ENCODE results near the gene SFI1.

Gene SFI1

DNA sequence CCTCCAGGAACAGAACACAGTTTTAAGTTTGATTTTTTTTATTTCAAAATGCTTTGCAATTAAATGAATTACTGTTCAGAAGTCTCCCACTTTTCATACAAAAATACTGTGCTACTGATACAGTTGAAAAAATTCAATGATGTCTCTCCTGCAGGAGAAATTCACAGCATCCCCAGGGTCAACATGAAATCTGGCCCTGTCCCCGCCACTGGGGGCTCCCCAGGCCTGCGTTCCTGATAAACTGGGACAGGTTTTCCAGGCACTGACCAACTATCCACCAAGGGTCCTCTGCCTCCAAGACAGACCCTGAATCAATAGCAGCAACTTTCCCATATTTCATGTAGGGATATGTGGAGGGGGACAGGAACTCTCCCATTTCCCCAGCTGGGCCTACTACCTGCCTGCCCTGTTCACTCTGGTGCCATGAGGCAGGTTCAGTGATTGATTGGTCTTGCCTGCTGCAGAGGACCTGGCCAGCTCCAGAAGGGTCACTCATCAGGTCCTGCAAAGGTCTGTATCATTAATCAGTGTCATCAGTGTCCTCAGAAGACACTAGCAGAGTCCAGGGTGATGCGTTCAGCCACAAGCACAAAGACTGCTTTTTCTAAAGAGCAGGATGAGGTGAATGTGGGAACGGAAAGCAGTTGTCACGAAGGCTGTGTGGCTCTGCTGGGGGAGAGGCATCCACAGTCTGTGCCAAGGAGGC lies 122.3 kb downstream of the SFI1 start:
- no peak for DNase-seq (ENCODE audit: low spot score)

DNA sequence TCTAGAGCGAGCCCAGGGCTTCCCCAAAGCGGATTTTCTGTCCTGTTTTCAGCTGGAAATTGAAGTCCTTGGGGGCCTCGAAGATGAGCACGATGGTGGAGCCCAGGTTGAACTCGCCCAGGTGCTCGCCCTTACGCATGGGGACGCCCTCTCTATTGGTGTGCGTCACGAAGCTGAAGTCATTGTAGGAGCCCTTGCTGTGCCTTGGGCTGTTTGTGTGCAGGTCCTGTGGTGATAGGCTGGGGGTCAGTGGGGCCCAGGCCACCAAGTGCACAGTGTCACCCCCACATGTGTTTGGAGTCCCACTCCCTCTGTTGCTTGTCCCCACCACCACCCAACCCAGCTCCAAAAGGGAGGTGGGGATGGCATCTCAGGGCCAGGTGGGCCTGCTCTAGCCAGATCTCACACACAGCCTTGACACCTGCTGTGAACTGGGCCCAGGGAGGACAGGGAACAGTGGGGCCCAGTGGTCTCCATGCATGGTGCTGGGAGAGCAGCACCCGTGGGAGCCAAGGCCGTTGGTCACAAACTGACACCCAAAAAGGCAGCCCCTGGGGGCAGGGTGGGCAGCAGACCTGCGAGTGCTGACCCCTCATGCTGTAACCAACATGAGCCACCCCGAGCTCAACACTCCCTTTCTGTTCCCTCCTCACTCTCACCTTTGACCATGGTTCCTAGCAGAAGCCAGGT lies 123.4 kb downstream of the SFI1 start:
- no peak for DNase-seq (ENCODE audit: low spot score)

DNA sequence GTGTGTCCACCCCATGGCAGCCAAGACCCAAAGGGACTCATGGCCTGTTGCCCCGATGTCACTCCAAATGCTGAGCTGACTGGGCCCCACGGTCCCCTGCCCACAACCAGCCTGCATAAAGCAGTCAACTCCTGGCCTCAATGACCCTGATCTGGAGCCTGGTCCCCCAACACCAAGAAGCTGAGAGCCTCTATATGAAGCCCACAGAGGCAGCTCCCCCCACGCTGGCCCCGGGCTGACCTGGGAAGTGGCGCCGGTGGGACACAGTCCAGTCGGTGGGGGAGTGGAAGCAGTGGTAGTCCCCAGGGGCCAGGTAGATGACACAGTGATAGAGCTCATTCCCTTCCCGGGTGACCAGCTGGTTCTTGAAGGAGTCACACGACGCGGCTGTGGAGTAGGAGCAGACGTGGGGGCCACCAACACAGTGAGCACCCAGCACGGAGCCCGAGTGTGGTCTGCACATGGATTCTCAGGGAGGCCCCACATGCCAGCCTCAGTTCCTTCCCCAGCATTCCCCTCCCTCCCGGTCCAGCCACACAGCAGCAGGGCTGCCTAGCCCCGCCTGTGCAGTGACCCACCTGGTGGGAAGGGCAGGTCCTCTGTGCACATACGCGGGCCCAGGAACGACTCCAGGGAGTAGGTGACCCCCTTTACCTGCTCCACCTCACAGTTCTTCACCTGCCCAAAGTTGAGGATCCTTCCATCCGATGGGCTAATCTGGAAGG lies 124.6 kb downstream of the SFI1 start:
- no peak for DNase-seq (ENCODE audit: low spot score)

DNA sequence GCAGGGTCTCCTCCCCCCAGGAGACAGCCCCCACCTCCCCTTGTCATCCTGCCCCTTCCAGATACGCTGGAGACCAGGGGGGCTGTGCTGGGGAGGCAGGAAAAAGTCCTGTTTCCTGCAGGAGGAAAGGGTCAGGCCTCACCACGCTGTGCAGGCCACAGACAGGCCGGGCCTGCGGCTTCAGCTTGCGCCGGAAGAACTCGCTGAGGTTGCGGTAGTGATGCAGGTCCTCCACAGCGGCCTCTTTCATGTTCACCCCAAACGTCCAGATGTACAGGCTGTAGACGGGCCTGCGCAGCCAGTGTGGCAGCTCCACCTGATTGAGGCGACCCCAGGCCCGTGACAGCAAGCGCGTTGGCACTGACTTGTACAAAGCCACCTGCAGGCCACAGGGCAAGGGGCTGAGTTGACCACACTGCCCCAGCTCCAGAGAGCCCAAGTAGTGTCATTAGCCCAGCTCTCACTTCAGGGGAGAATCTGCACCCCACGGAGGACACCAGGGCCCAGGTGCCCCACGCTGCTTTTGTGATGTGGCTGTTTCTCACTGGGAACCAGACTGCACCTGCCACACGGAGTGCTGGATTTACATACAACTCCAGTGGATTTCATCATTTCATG lies 125.3 kb downstream of the SFI1 start:
- no peak for DNase-seq (ENCODE audit: low spot score)

DNA sequence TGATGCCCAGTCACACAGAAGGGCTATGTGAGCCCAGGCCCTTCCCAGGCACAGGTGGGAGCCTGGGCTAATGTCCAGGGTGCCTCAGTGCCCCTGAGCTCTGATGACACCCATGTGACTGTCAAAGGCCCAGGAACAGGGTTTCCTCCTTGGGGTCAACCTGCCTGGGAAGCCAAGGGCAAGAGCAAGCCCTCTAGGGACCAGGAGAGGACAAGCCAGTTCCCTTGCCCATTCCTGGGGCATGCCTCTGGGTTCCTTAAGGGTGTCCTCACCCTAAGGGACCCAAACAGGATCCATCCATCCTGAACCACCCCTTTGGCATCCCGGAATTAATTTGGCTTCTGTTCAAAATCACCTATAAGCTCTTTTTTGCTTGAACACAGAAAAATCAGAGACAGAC lies 126.6 kb downstream of the SFI1 start:
- DNase-seq (ENCODE audit: low spot score): no peak

DNA sequence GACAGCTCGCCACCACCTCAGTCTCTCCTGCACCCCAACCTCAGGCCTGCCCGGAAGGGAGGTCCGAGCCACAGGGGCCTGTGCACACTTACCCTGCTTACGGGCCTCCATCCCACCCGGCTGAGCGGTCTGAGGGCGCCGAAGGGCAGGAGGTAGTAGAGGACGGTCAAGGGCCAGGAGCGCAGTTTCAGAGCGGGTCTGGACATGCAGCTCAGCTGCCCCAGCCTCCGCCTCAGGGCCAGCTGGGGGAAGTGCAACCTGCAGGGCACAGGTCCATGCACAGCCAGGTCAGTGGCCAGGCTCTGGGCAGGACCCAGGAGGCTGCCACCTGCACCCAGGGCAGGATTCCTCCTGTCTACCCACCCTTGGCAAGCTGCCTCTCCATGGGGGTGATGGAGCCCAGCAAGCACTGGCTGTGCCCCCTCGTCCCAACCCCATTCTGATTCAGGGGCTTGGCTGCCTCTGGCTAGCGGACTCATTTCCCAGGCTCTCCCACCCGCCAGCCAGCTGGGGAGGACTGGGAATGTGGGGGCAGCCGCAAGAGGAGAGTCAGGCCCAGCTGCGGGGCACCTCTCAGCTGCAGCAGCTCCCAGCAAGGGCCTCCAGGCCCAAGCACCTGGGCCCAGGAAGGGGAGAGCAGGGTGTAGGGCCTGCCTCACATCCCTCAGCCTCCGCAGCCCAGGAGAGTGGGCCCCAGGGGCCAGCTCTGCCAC lies 127.4 kb downstream of the SFI1 start:
- no peak for DNase-seq (ENCODE audit: low spot score)

DNA sequence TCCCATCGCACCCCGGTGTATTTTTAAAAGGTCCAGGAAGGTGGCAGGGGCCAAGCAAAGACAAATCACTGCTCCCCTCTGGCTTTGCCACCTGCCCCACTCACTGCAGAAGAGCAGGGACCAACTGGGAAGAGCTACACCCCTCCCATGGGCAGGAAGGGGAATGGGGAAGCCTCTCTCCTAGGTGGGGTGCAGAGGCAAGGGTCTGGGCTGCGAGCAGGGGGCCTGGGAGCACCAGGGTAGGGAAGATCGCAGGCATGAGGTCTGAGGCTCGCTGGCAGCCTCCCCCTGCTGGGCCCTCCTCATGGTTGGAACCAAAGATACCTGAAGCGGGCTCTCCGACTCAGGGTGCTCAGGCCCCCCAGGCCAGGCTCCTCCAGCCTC lies 128.9 kb downstream of the SFI1 start:
- no peak for DNase-seq (ENCODE audit: low spot score)

DNA sequence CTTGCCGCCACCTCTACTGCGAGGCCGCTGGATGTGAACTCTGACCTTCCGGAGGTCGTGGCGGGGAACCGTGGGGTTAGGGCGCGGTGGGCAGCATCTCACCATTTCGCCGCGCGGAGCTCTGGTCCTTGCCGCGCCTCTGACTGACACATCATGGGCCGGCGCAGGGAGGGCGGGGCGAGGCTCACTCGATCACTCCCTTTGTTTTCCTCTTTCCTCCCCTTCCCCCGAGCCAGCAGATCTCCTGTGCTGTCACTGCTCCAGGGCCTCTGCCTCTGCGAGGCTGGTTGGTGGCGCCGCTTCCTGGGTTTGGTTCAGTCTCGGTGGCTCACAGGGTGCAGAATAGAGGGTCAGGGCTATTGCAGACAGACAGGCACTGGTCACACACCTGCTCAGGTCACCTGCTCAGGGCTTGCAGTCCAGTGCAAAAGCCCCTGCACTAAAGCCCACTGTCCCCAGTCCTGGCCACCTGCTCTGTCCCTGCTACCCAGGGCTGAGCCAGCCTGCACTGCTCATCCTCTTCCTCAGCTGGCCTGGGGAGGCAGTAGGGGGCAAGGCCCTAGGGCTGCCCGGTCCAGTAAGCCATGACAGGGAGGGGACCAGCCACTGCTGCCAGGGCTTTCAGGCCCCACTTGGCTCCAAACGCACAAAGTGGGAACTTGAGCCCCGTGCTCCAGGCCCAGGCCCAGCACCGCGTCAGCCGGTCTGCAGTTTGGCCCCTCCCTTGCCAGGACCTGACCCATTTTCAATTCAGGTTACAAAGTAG lies 129.5 kb downstream of the SFI1 start:
- DNase-seq (ENCODE audit: low spot score): no peak

DNA sequence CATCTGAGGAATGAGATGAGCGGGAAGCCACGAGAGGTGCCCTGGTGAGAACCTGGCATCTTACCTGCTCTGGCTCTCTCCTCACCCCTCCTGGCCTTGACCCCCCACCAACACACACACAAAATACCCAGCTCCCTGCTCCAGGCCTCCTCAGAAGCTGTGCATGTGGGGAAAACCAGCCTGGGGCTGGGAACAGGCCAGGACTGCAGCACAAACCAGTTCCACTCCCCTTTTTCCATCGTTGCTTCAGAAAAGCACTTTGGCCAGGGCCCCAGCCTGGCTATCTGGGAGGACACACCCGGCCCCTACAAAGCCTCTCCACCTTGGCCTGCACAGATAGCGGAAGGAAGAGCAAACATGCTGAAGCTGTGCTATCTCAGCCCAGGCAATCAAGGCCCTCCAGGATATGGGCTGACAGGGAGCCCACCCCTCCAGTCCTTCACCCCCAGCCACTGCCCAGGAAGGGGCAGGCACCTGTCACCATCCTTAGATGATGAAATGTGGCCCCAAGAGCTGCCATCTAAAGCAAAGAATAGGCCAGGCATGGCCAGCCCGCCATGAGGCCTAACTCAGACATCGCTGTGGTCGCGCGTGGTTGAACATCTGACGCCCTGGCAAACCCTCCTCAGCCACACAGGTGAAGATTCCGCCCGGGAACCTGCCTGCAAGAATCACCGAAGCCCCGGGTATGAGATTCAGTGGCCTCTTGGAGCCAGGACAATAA lies 130.3 kb downstream of the SFI1 start:
- no peak for DNase-seq (ENCODE audit: low spot score)

DNA sequence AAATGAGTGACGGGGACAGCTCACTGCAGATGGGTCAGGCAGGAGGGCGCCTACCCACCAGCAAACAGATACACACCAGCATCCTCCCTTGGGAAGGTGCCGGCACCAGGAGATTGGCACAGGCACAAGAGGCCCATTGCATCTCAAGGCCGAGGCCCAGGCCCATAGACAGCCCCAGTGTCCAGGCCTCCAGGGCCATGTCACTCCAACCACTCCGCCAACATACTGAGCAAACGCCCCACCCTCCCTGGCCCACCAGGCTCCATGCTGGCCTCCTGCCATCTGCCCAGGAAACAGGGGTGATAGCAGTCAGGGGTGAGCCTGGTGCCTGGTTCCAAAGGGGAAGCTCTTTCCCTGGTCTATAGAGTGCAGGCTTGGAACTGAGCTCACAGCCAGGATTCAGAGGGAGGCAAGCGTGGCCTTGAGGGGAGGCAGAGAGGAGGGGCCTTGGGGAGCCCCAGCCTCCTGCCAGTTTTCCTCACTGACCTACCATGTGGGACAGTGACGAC lies 130.9 kb downstream of the SFI1 start:
- DNase-seq (ENCODE audit: low spot score): no peak

DNA sequence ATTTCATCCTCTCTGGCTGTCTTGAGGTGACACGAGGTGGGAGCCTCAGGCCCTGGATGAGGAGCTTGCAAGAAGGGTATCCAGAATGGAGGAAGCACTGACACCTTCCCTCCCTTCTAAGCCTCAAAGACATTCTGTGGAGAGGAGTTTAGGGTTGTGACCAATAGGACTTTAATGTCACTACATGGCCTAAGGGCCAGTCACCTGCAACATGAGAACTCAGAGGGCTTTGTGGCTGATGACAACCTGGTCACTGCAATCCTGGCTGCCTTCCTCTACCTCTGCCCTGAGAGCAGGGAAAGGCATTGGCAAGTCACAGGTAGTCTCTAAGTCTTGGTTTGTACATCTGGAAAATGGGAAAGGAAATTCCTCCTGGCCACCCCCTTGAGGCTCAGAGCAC lies 132.0 kb downstream of the SFI1 start:
- DNase-seq (ENCODE audit: low spot score): no peak

DNA sequence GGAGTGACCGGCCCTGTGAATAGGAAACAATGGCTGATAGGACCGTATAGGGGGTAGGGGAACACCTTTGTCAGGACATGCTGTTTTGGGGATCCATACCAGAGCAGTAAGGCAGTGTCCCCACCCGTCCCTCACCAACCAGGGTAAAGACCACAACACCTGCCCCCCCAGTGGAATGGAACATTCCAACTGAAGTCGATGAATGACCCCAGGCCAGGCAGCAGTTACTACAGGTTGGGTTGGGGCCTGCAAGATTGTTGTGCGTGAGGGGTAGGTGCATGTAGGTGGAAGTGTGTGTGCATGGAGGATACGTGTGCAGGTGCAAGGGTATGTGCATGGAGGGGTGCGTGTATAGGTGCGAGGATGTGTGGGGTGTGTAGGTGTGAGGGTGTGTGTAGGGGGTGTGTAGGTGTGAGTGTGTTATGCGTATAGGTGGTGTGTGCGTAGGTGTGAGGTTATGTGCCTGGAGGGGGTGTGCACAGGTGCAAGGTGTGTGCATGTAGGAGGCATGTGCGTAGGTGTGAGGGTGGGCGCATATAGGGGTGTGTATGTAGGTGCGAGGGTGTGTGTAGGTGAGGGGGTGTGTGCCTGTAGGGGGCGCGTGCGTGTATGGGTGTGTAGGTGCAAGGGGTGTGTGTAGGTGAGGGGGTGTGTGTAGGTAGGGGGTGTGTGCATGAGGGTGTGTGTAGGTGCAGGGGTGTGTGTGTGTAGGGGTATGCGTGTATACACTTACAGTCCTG lies 132.8 kb downstream of the SFI1 start:
- no peak for DNase-seq (ENCODE audit: low spot score)

DNA sequence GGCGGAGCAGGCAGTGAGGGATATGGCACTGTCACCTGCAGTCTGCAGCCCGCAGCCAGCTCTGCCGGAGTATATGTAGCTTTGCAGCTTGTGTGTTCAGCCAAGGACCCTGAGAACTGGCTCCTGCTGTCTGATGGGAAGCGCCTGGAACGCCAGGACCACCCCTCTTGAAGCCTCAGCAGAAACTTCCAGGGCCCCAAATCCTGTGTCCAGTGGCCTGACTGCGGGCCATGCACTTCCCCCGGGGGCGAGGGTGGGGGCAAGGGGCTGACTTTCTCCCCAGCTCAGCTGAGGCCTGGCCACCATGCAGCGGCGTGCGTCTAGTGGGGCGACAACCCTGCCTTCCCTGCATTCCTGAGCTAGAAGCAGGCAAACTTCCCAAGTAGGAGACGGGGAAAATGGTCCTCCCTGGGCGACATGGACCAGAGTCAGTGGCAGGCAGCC lies 133.4 kb downstream of the SFI1 start:
- no peak for DNase-seq (ENCODE audit: low spot score)

DNA sequence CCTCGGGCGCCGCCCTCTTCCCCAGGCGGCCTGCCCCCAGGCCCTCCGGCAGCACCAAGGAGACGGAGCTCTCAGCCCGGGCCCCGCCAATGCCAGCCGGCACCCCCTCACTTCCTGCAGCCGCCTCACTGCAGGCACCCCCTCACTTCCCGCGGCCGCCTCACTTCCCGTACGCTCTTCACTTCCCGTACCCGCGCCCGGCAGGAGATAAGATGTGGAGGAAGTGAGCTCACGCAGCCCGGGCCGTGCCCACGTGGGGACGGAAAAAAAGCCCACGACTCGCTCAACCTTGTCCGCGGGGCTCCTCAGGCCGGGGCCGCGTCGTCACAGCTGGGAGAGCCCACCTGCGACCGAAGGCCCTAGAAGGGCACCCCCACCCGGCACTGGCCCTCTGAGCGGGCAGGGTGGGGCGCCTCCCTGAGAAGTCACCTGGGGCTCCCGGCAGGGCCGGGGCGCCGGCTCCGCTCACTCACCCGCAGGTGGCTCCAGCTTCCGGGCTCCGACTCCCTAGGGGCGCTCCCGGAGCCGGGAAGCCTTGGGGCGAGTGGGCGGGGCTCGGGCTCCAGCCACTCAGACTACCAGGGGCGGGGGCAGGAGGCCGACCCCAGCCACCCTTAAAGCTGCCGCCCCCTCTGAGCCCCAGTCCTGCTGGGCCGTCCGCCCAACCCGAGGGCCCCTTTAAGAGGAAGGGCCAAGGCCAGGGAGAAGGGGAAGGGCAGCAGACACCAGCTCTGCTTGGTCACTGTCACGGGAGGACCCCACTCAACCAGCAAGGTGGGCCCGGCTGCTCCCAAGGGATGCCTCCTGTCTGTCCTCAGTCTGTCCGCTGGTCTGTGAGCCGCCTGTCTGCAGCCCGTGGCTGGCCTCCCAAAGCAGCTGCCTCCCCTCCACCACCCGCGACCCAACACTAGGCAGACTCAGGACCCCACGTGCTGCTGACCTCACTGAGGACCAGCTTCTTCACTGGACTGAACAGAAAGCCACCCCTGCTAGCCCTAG lies 134.3 kb downstream of the SFI1 start:
- peak; percentile 90 for DNase-seq (ENCODE audit: low spot score)

DNA sequence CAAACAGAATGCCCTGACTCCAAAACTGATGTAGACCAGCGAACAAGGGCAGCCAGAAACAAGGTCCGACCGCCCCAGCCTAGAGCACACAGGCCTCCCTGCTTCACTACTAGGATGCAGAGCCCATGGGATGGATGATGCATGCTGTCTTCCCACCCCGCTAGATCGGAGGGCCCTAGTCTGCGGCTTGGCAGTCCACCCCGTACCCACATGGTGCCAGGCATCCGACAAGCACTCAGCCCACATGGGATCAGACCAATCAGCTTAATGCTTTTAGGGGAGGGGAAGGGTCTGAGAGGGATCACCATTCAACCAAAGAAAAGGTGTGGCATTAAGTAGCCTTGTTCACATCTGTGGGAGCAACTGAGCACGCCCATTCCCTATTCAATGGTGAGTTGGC lies 135.1 kb downstream of the SFI1 start:
- no peak for DNase-seq (ENCODE audit: low spot score)

DNA sequence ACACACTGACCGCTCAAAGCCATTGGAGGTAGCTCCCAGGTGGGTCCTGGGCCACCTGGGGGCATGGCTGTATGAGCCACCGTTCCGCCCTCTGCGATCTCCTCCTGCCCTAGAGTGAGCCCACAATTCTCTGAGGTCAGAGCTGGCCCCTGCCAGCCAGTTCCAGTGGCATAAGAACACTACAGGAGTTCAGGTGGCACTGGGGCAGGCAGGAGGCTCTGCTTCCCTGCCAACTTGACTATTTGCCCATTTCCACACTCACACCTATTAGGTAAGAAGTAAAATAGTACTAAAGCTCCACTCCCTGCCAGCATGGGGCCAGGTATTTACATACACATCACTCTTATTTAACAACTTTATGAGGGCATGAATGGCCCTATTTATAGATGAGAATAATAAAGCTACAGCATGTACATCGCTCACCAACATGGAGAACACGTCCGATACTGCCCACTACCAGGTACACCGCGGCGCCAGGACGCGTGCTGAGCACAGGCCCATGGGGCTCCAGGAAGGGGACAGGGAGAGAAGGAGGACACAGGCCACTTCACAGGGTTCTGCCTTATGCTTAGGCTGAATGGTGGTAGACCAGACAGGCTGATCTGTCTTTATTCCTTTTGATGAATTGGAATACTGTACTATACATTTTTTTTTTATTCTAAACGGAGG lies 139.4 kb downstream of the SFI1 start:
- no peak for DNase-seq (ENCODE audit: low spot score)

DNA sequence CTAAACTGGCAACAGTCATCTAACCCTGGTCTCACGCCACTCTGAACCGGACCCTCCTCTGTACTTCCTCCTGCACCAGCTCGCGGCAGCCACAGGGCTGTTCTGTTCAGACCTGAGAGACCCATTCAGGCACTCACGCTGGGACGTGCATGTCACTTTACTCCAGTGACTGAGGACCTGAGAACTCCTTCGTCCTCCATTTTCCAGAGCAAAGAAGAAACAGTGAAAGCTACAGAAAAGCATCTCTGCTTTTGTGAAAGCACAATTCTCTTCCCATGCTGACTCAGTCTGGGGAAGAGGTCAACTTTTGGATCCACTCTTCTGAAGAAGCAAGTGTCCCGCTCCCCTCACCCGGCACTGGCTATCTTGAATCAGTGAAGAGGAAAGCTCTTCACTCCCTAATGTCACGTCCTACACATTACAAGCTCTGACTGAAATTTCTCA lies 141.1 kb downstream of the SFI1 start:
- DNase-seq (ENCODE audit: low spot score): peak; percentile 24
